ENCODE measurements around the gene ANXA11. TPM values are rescaled to one million over a fixed set of nuclear protein-coding genes. Genes with fewer than 3 reads are reported as not detected.
A peak's percentile ranks its signal among the peaks of the same experiment; 100 is the strongest.
"Not testable (repeated sequence)": the region's sequence is repeated elsewhere in the genome, so short reads cannot be mapped to it uniquely, and the experiment has no call there.

The ANXA11 gene
- total RNA-seq, 2 experiments from 2014 or later = 237 to 242 TPM

GRCh38 chr10:80234331-80235235 lies 29.2 kb upstream of the ANXA11 start:
- intact Hi-C loops (cut with micrococcal nuclease); H3K4me3 Mint-ChIP-seq; CTCF ChIA-PET; H3K4me1 Mint-ChIP-seq (ENCODE audit: low read depth); H3K27me3 Mint-ChIP-seq; H3K9me3 Mint-ChIP-seq; DNase-seq; H3K36me3 Mint-ChIP-seq; H3K27ac Mint-ChIP-seq; POLR2A ChIA-PET: not testable (repeated sequence)

- CTCF ChIA-PET; POLR2A ChIA-PET; H3K27ac Mint-ChIP-seq; intact Hi-C loops (cut with micrococcal nuclease); H3K36me3 Mint-ChIP-seq; H3K4me1 Mint-ChIP-seq (ENCODE audit: low read depth); DNase-seq; H3K9me3 Mint-ChIP-seq; H3K27me3 Mint-ChIP-seq; H3K4me3 Mint-ChIP-seq: not testable (repeated sequence)
These were observed 28.5 kb upstream of the ANXA11 start for GRCh38 chr10:80233871-80234270.

GRCh38 chr10:80226723-80227122 lies 21.4 kb upstream of the ANXA11 start:
- CTCF ChIA-PET; DNase-seq; POLR2A ChIA-PET; H3K4me3 Mint-ChIP-seq; H3K27ac Mint-ChIP-seq; H3K9me3 Mint-ChIP-seq; H3K36me3 Mint-ChIP-seq; H3K27me3 Mint-ChIP-seq; H3K4me1 Mint-ChIP-seq (ENCODE audit: low read depth): not testable (repeated sequence)
- intact Hi-C loops (cut with micrococcal nuclease) = loop anchor here (10.0 kb wide), 1 partner anchor 692 kb away; no protein-coding TSS in a partner anchor

GRCh38 chr10:80223031-80223419 lies 17.7 kb upstream of the ANXA11 start:
- not testable (repeated sequence) for H3K27me3 Mint-ChIP-seq, H3K4me3 Mint-ChIP-seq, DNase-seq, H3K9me3 Mint-ChIP-seq, H3K36me3 Mint-ChIP-seq, H3K27ac Mint-ChIP-seq
- intact Hi-C loops (cut with micrococcal nuclease) = loop anchor here (2.0 to 10.0 kb wide), 3 partner anchors 20 to 688 kb away; no protein-coding TSS in a partner anchor
- peaks cover 10% of the 10 kb centered on the region for H3K4me1 Mint-ChIP-seq (ENCODE audit: low read depth)
- ChIA-PET CTCF (interaction anchor here (1.0 to 6.2 kb wide), 21 partner anchors 13 to 686 kb away, joined by 3 to 184 read pairs (median 5); no protein-coding TSS in a partner anchor), POLR2A (interaction anchor here (1.0 kb wide), 1 partner anchor 79 kb away, joined by 9 read pairs; no protein-coding TSS in a partner anchor)

GRCh38 chr10:80218878-80219277 lies 13.5 kb upstream of the ANXA11 start:
- CTCF ChIA-PET = interaction anchor here (0.9 to 6.2 kb wide), 2 partner anchors 14 to 75 kb away, joined by 3 to 184 read pairs; no protein-coding TSS in a partner anchor
- H3K9me3 Mint-ChIP-seq; H3K36me3 Mint-ChIP-seq; POLR2A ChIA-PET; DNase-seq; intact Hi-C loops (cut with micrococcal nuclease); H3K27me3 Mint-ChIP-seq; H3K4me3 Mint-ChIP-seq; H3K27ac Mint-ChIP-seq: not testable (repeated sequence)
- H3K4me1 Mint-ChIP-seq (ENCODE audit: low read depth) = peaks cover 10% of the 10 kb centered on the region

- H3K27ac Mint-ChIP-seq; DNase-seq; H3K36me3 Mint-ChIP-seq; intact Hi-C loops (cut with micrococcal nuclease); POLR2A ChIA-PET; H3K9me3 Mint-ChIP-seq; H3K4me3 Mint-ChIP-seq; CTCF ChIA-PET; H3K27me3 Mint-ChIP-seq: not testable (repeated sequence)
- peaks cover 20% of the 10 kb centered on the region for H3K4me1 Mint-ChIP-seq (ENCODE audit: low read depth)
These were observed 9.1 kb upstream of the ANXA11 start for GRCh38 chr10:80214368-80214982.

GRCh38 chr10:80212535-80213115 lies 7.3 kb upstream of the ANXA11 start:
- peaks cover 14% of the 10 kb centered on the region for H3K4me1 Mint-ChIP-seq (ENCODE audit: low read depth)
- H3K9me3 Mint-ChIP-seq; H3K4me3 Mint-ChIP-seq; H3K27me3 Mint-ChIP-seq; POLR2A ChIA-PET; H3K36me3 Mint-ChIP-seq; DNase-seq; intact Hi-C loops (cut with micrococcal nuclease); H3K27ac Mint-ChIP-seq: not testable (repeated sequence)
- CTCF ChIA-PET = interaction anchor here (1.6 kb wide), 1 partner anchor 69 kb away, joined by 4 read pairs; no protein-coding TSS in a partner anchor

GRCh38 chr10:80211786-80212185 lies 6.4 kb upstream of the ANXA11 start:
- DNase-seq = no peak
- H3K4me1 Mint-ChIP-seq (ENCODE audit: low read depth) = peaks cover 14% of the 10 kb centered on the region
- ChIA-PET POLR2A (no interaction called here), CTCF (no interaction called here)
- H3K27me3 Mint-ChIP-seq = no peaks in the 10 kb centered on the region
- H3K9me3 Mint-ChIP-seq = no peaks in the 10 kb centered on the region
- H3K4me3 Mint-ChIP-seq = no peak overlapping the region
- no peak overlapping the region for H3K27ac Mint-ChIP-seq
- no peaks in the 10 kb centered on the region for H3K36me3 Mint-ChIP-seq
- intact Hi-C loops (cut with micrococcal nuclease) = no loop called here

GRCh38 chr10:80210259-80210658 lies 4.9 kb upstream of the ANXA11 start:
- Mint-ChIP-seq H3K4me1 (ENCODE audit: low read depth) (peaks cover 23% of the 10 kb centered on the region), H3K4me3 (no peak overlapping the region), H3K27me3 (no peaks in the 10 kb centered on the region), H3K27ac (no peak overlapping the region), H3K9me3 (no peaks in the 10 kb centered on the region), H3K36me3 (no peaks in the 10 kb centered on the region)
- intact Hi-C loops (cut with micrococcal nuclease) = no loop called here
- ChIA-PET CTCF (interaction anchor here (1.4 kb wide), 2 partner anchors 12 to 66 kb away, joined by 4 to 5 read pairs; no protein-coding TSS in a partner anchor), POLR2A (no interaction called here)
- no peak for DNase-seq

- intact Hi-C loops (cut with micrococcal nuclease) = loop anchor here (10.0 kb wide), 2 partner anchors 63 to 863 kb away; partner anchors contain the start of gene PPIF
These were observed 2.5 kb upstream of the ANXA11 start for GRCh38 chr10:80207768-80208370.

GRCh38 chr10:80206277-80206655 lies 929 bp upstream of the ANXA11 start:
- DNase-seq = no peak
- Mint-ChIP-seq H3K4me3 (peak overlapping the region; percentile 88), H3K27me3 (no peaks in the 10 kb centered on the region), H3K4me1 (ENCODE audit: low read depth) (peaks cover 39% of the 10 kb centered on the region), H3K36me3 (peaks cover 11% of the 10 kb centered on the region), H3K27ac (peak overlapping the region; percentile 91), H3K9me3 (no peaks in the 10 kb centered on the region)
- intact Hi-C loops (cut with micrococcal nuclease) = loop anchor here (10.0 kb wide), 2 partner anchors 61 to 861 kb away; partner anchors contain the start of gene PPIF
- POLR2A ChIA-PET = no interaction called here
- CTCF ChIA-PET = no interaction called here

More at GRCh38 chr10:80207768-80208370, 2.5 kb upstream of the ANXA11 start:
- H3K4me3 Mint-ChIP-seq = no peak overlapping the region
- H3K27me3 Mint-ChIP-seq = no peaks in the 10 kb centered on the region
- H3K36me3 Mint-ChIP-seq = peaks cover 4% of the 10 kb centered on the region
- POLR2A ChIA-PET = no interaction called here
- DNase-seq = no peak
- no peaks in the 10 kb centered on the region for H3K9me3 Mint-ChIP-seq
- CTCF ChIA-PET = interaction anchor here (1.0 kb wide), 1 partner anchor 53 kb away, joined by 3 read pairs; no protein-coding TSS in a partner anchor
- H3K4me1 Mint-ChIP-seq (ENCODE audit: low read depth) = peaks cover 31% of the 10 kb centered on the region
- H3K27ac Mint-ChIP-seq = no peak overlapping the region
